Sigmoid colon (tissue), 7 donors: ENCODE data around the gene RANBP17. TPM values are rescaled to one million over a fixed set of nuclear protein-coding genes. Genes with fewer than 3 reads are reported as not detected.

Experiments used
- DNase-seq: peaks from one replicate; pipeline ENCODE4 v3.0.0-alpha.2; 2019
- H3K27ac ChIP-seq, 4 donors: fragments of 200-600 bp; sonication (generic); one replicate each; pipeline ENCODE4 v1.5.1; 2016 to 2019; ENCODE audit warnings: mild to moderate bottlenecking in 1 of 4
- H3K27me3 ChIP-seq, 3 donors: fragments of 200-600 bp; sonication (generic); one replicate each; pipeline ENCODE4 v1.5.1; 2019; ENCODE audit warnings: mild to moderate bottlenecking in 1 of 3
- H3K36me3 ChIP-seq, 4 donors: fragments of 200-600 bp; sonication (generic); one replicate each; pipeline ENCODE4 v1.5.1; 2016 to 2019
- H3K4me1 ChIP-seq, 4 donors: fragments of 200-600 bp; sonication (generic); one replicate each; pipeline ENCODE4 v1.5.1; 2017 to 2019
- H3K4me3 ChIP-seq, 4 donors: fragments of 200-600 bp; sonication (generic); one replicate each; pipeline ENCODE4 v1.5.1; 2017 to 2019; ENCODE audit warnings: mild to moderate bottlenecking in 2 of 4, moderate library complexity in 1 of 4
- H3K9me3 ChIP-seq, 4 donors: fragments of 200-600 bp in 3 of 4; sonication (generic) in 3 of 4; one replicate each; pipeline versions ENCODE4 v1.5.1 to v1.6.1; 2013 to 2019
- EP300 ChIP-seq, 4 donors: sonication (generic); formaldehyde crosslinking; IDR thresholded peaks; one replicate each; pipeline ENCODE4 v1.6.1; 2017; ENCODE audit warnings: antibody characterized with exemption in 4 of 4
- POLR2A ChIP-seq, 2 donors: fragments of 450-650 bp; IDR thresholded peaks; one replicate each; pipeline ENCODE4 v1.6.1; 2016; ENCODE audit warnings: antibody characterized with exemption in 2 of 2, mild to moderate bottlenecking in 2 of 2, moderate library complexity in 2 of 2
- POLR2AphosphoS5 ChIP-seq, 4 donors: sonication (generic); formaldehyde crosslinking; IDR thresholded peaks; one replicate each; pipeline ENCODE4 v1.6.1; 2017; ENCODE audit warnings: antibody characterized with exemption in 4 of 4
- WGBS, 2 donors: extraction: QIAGEN DNeasy Blood & Tissue Kit; methylation state at CpG; one replicate each; pipeline ENCODE4 v1.1.7; 2013; 5-methylcytosine and 5-hydroxymethylcytosine counted together
- intact Hi-C: fragments of 100-400 bp; cut with DNase I; formaldehyde crosslinking; loops from one replicate; pipeline ENCODE4 v1.15.1; 2023
- polyA plus RNA-seq, 3 donors: library from polyadenylated mRNA; stranded (reverse); fragments of 200-250 nt; gene quantifications; one replicate each; pipeline ENCODE4 v1.2.3, GENCODE V29; 2013
- total RNA-seq, 4 donors: library from RNA; depleted of rRNA; stranded (reverse); fragments of >200 nt; gene quantifications; one replicate each; pipeline ENCODE4 v1.1.0, GENCODE V29; 2016
- TF ChIP-seq, protein P1 (sequence below), 4 experiments: fragments of 450-650 bp in 3 of 4; fragments of 200-600 bp in 1 of 4; IDR thresholded peaks; one replicate each; pipeline ENCODE4 v1.5.1; 2016 to 2019; ENCODE audit warnings: antibody characterized with exemption in 4 of 4, mild to moderate bottlenecking in 3 of 4, moderate library complexity in 2 of 4
- donor health status: healthy with polysubstance abuse.
- donor health status: Bipolar disorder and iron deficiency.
- donor health status: healthy.

The RANBP17 gene
- total and polyA plus RNA-seq, 7 donors, result 0.23 to 25.8 (median 11.4) TPM

GRCh38 chr5:171223927-171224326 is 362.1 kb downstream of the RANBP17 start:
- Histone ChIP-seq H3K36me3 (no peaks in the 10 kb centered on the region), H3K9me3 (no peaks in the 10 kb centered on the region), H3K27me3 (no peaks in the 10 kb centered on the region), H3K4me1 (no peaks in the 10 kb centered on the region), H3K4me3 (no peak overlapping the region), H3K27ac (no peak overlapping the region)
- TF ChIP-seq POLR2A (IDR thresholded peaks at IDR 0.05) (no peak), EP300 (IDR thresholded peaks at IDR 0.05) (no peak)
- intact Hi-C loops, result no loop called here
- WGBS, 2 donors, result 86 to 94% methylated on average over 1 of the region's 1 CpG
- DNase-seq, result no peak

DNA sequence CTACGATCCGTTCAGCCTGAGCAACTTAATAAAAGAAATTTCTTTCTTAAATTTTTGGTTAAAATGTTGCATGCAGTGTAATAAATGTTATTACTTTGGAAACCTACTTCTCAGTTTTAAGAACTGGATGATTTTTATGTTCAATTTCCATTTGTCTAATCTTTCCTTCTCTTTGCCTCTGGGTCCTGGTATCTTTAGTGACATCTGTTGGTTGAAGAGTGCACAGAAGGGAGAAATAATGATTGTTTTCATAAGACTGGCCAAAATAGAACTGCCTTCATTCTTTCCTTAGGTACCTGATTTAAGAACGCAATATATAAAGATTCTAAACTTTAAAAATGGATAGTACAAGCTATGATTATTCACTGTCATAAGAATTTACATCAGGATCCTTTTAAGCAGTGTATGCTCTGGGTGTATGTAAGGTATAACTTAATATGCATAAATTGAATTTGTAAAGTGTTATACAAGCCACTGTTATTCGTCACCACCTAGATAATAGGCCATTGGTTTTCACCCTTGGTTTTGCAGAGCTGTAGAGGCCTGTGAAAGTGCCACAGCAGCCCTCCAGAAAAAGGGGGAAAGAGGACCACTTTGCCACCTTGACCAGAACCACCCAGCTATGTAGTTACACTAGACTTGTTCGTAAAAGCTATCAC is 364.4 kb downstream of the RANBP17 start:
- intact Hi-C loops, result no loop called here
- Histone ChIP-seq H3K9me3 (no peaks in the 10 kb centered on the region), H3K4me1 (no peaks in the 10 kb centered on the region), H3K4me3 (no peak overlapping the region), H3K27ac (no peak overlapping the region), H3K27me3 (no peaks in the 10 kb centered on the region), H3K36me3 (no peaks in the 10 kb centered on the region)
- no peak for DNase-seq
- TF ChIP-seq EP300 (IDR thresholded peaks at IDR 0.05) (no peak), POLR2AphosphoS5 (IDR thresholded peaks at IDR 0.05) (no peak), POLR2A (IDR thresholded peaks at IDR 0.05) (no peak)
- TF ChIP-seq, protein P1, sequence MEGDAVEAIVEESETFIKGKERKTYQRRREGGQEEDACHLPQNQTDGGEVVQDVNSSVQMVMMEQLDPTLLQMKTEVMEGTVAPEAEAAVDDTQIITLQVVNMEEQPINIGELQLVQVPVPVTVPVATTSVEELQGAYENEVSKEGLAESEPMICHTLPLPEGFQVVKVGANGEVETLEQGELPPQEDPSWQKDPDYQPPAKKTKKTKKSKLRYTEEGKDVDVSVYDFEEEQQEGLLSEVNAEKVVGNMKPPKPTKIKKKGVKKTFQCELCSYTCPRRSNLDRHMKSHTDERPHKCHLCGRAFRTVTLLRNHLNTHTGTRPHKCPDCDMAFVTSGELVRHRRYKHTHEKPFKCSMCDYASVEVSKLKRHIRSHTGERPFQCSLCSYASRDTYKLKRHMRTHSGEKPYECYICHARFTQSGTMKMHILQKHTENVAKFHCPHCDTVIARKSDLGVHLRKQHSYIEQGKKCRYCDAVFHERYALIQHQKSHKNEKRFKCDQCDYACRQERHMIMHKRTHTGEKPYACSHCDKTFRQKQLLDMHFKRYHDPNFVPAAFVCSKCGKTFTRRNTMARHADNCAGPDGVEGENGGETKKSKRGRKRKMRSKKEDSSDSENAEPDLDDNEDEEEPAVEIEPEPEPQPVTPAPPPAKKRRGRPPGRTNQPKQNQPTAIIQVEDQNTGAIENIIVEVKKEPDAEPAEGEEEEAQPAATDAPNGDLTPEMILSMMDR (IDR thresholded peaks at IDR 0.05), result no peak
- WGBS, 2 donors, result 91 to 93% methylated on average over 5 of the region's 5 CpGs

- no peak overlapping the region for H3K27ac ChIP-seq
- no peaks in the 10 kb centered on the region for H3K9me3 ChIP-seq
- no peak for TF ChIP-seq EP300 (IDR thresholded peaks at IDR 0.05)
- TF ChIP-seq, protein P1 (IDR thresholded peaks at IDR 0.05), result no peak
- no peak for TF ChIP-seq POLR2AphosphoS5 (IDR thresholded peaks at IDR 0.05)
- TF ChIP-seq POLR2A (IDR thresholded peaks at IDR 0.05), result no peak
- intact Hi-C loops, result no loop called here
- no peak for DNase-seq
- no peak overlapping the region for H3K4me3 ChIP-seq
- no peaks in the 10 kb centered on the region for H3K36me3 ChIP-seq
- H3K27me3 ChIP-seq, result no peaks in the 10 kb centered on the region
- WGBS, 2 donors, result 88 to 93% methylated on average over 1 of the region's 1 CpG
- H3K4me1 ChIP-seq, result no peaks in the 10 kb centered on the region
These were observed 365.0 kb downstream of the RANBP17 start for GRCh38 chr5:171226864-171227263.

GRCh38 chr5:171236651-171237050 is 374.8 kb downstream of the RANBP17 start:
- Histone ChIP-seq H3K4me3 (no peak overlapping the region), H3K27me3 (no peaks in the 10 kb centered on the region), H3K27ac (no peak overlapping the region), H3K4me1 (no peaks in the 10 kb centered on the region), H3K36me3 (no peaks in the 10 kb centered on the region), H3K9me3 (no peaks in the 10 kb centered on the region)
- 17 to 56% methylated on average over 1 of the region's 1 CpG for WGBS, 2 donors
- no peak for TF ChIP-seq EP300 (IDR thresholded peaks at IDR 0.05)
- TF ChIP-seq POLR2AphosphoS5 (IDR thresholded peaks at IDR 0.05), result no peak
- TF ChIP-seq, protein P1 (IDR thresholded peaks at IDR 0.05), result no peak
- no peak for TF ChIP-seq POLR2A (IDR thresholded peaks at IDR 0.05)
- intact Hi-C loops, result no loop called here
- no peak for DNase-seq

GRCh38 chr5:171242521-171242920 is 380.7 kb downstream of the RANBP17 start:
- intact Hi-C loops, result no loop called here
- Histone ChIP-seq H3K27ac (no peak overlapping the region), H3K27me3 (no peaks in the 10 kb centered on the region), H3K36me3 (no peaks in the 10 kb centered on the region), H3K9me3 (no peaks in the 10 kb centered on the region), H3K4me1 (peaks cover 0 to 10% (median 0%) of the 10 kb centered on the region in 4 donors), H3K4me3 (no peak overlapping the region)
- 89 to 96% methylated on average over 1 of the region's 1 CpG for WGBS, 2 donors
- TF ChIP-seq POLR2AphosphoS5 (IDR thresholded peaks at IDR 0.05) (no peak), EP300 (IDR thresholded peaks at IDR 0.05) (no peak), POLR2A (IDR thresholded peaks at IDR 0.05) (no peak)
- TF ChIP-seq, protein P1 (IDR thresholded peaks at IDR 0.05), result no peak
- DNase-seq, result no peak
